Measurements from ENCODE around the gene PHACTR3.

GRCh38 chr20:59778615-59779200, 174.4 kb downstream of the PHACTR3 start:
- TF ChIP-seq, protein P1, sequence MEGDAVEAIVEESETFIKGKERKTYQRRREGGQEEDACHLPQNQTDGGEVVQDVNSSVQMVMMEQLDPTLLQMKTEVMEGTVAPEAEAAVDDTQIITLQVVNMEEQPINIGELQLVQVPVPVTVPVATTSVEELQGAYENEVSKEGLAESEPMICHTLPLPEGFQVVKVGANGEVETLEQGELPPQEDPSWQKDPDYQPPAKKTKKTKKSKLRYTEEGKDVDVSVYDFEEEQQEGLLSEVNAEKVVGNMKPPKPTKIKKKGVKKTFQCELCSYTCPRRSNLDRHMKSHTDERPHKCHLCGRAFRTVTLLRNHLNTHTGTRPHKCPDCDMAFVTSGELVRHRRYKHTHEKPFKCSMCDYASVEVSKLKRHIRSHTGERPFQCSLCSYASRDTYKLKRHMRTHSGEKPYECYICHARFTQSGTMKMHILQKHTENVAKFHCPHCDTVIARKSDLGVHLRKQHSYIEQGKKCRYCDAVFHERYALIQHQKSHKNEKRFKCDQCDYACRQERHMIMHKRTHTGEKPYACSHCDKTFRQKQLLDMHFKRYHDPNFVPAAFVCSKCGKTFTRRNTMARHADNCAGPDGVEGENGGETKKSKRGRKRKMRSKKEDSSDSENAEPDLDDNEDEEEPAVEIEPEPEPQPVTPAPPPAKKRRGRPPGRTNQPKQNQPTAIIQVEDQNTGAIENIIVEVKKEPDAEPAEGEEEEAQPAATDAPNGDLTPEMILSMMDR (IDR thresholded peaks at IDR 0.05): no peak
- no peak for TF ChIP-seq POLR2A (IDR thresholded peaks at IDR 0.05)
- no peak for TF ChIP-seq EP300 (IDR thresholded peaks at IDR 0.05)

Data from tibial nerve (tissue), 4 donors.